Measurements from ENCODE around the gene IER3.

IER3 gene

GRCh38 chr6:30744054-30744805, at the start of gene IER3:
TSS of gene IER3 (minus strand) at chr6:30744547. CDS start at chr6:30744518, 29 bp downstream.
- DNase-seq (ENCODE audit: low read depth in 2 of 2), result peak; percentile 85 to 87

- DNase-seq (ENCODE audit: low read depth in 2 of 2), result no peak
These were observed 49.3 kb upstream of the IER3 start for GRCh38 chr6:30793521-30794194.

- DNase-seq (ENCODE audit: low read depth in 2 of 2), result no peak
These were observed 48.4 kb upstream of the IER3 start for GRCh38 chr6:30792786-30793185.

GRCh38 chr6:30790724-30791383, 46.5 kb upstream of the IER3 start:
- no peak for DNase-seq (ENCODE audit: low read depth in 2 of 2)

GRCh38 chr6:30789606-30790005, 45.3 kb upstream of the IER3 start:
- no peak for DNase-seq (ENCODE audit: low read depth in 2 of 2)

GRCh38 chr6:30787954-30788353, 43.6 kb upstream of the IER3 start:
- DNase-seq (ENCODE audit: low read depth in 2 of 2), result no peak

- no peak for DNase-seq (ENCODE audit: low read depth in 2 of 2)
These were observed 38.2 kb upstream of the IER3 start for GRCh38 chr6:30782425-30783014.

- no peak for DNase-seq (ENCODE audit: low read depth in 2 of 2)
These were observed 37.5 kb upstream of the IER3 start for GRCh38 chr6:30781743-30782424.

- DNase-seq (ENCODE audit: low read depth in 2 of 2), result no peak
These were observed 37.0 kb upstream of the IER3 start for GRCh38 chr6:30781395-30781742.

- no peak for DNase-seq (ENCODE audit: low read depth in 2 of 2)
These were observed 36.2 kb upstream of the IER3 start for GRCh38 chr6:30780642-30780920.

- no peak for DNase-seq (ENCODE audit: low read depth in 2 of 2)
These were observed 35.7 kb upstream of the IER3 start for GRCh38 chr6:30779850-30780641.

GRCh38 chr6:30778001-30778635, 33.8 kb upstream of the IER3 start:
- DNase-seq (ENCODE audit: low read depth in 2 of 2), result no peak

- no peak for DNase-seq (ENCODE audit: low read depth in 2 of 2)
These were observed 32.8 kb upstream of the IER3 start for GRCh38 chr6:30777155-30777485.

GRCh38 chr6:30776390-30777154, 32.2 kb upstream of the IER3 start:
- no peak for DNase-seq (ENCODE audit: low read depth in 2 of 2)

GRCh38 chr6:30775104-30775503, 30.8 kb upstream of the IER3 start:
- no peak for DNase-seq (ENCODE audit: low read depth in 2 of 2)

GRCh38 chr6:30774701-30775100, 30.4 kb upstream of the IER3 start:
- no peak for DNase-seq (ENCODE audit: low read depth in 2 of 2)

GRCh38 chr6:30770592-30770991, 26.2 kb upstream of the IER3 start:
- DNase-seq (ENCODE audit: low read depth in 2 of 2), result no peak

GRCh38 chr6:30769853-30770524, 25.6 kb upstream of the IER3 start:
- DNase-seq (ENCODE audit: low read depth in 2 of 2), result no peak

GRCh38 chr6:30769088-30769852, 24.9 kb upstream of the IER3 start:
- DNase-seq (ENCODE audit: low read depth in 2 of 2), result peak; percentile 73 to 82

Data from stimulated activated CD4-positive, alpha-beta T cell treated with anti-CD3 and anti-CD28 coated beads, Interleukin-15, amount 100 ng/mL, for 48 hours (primary cell).